H9 (cell line): ENCODE measurements around the gene ATG12. TPM values are rescaled to one million over a fixed set of nuclear protein-coding genes. Genes with fewer than 3 reads are reported as not detected.

Experiments used
- DNase-seq: peaks from one replicate; pipeline ENCODE4 v3.0.0-alpha.2; 2017
- H2AFZ ChIP-seq: one replicate; pipeline ENCODE4 v1.6.1; 2013; ENCODE audit warnings: mild to moderate bottlenecking, low read length, control low read depth, moderate library complexity
- H2AK5ac ChIP-seq: 2 replicates; pipeline ENCODE4 v1.6.1; 2013; ENCODE audit warnings: low read length, control low read depth, mixed read lengths; ENCODE audit not compliant: insufficient read length
- H2BK120ac ChIP-seq: one replicate; pipeline ENCODE4 v1.6.1; 2013; ENCODE audit warnings: low read depth, mild to moderate bottlenecking, low read length, control low read depth, inconsistent platforms; ENCODE audit not compliant: poor library complexity, severe bottlenecking
- H2BK12ac ChIP-seq: 2 replicates; pipeline ENCODE4 v1.6.1; 2013; ENCODE audit warnings: low read length, control low read depth, mixed read lengths, low read depth; ENCODE audit not compliant: insufficient read length
- H2BK15ac ChIP-seq: 2 replicates; pipeline ENCODE4 v1.6.1; 2013; ENCODE audit warnings: low read depth, low read length, control low read depth
- H2BK20ac ChIP-seq: one replicate; pipeline ENCODE4 v1.6.1; 2013; ENCODE audit warnings: low read depth, mild to moderate bottlenecking, low read length, control low read depth, inconsistent platforms; ENCODE audit not compliant: poor library complexity, severe bottlenecking
- H2BK5ac ChIP-seq: 2 replicates; pipeline ENCODE4 v1.6.1; 2013; ENCODE audit warnings: low read length, control low read depth, mixed read lengths; ENCODE audit not compliant: insufficient read length
- H3K14ac ChIP-seq: 2 replicates; pipeline ENCODE4 v1.6.1; 2013; ENCODE audit warnings: low read length, control low read depth; ENCODE audit not compliant: insufficient read depth
- H3K18ac ChIP-seq: 2 replicates; pipeline ENCODE4 v1.6.1; 2013; ENCODE audit warnings: low read depth, mild to moderate bottlenecking, mixed read lengths, low read length, control low read depth; ENCODE audit not compliant: insufficient read length
- H3K23ac ChIP-seq: 2 replicates; pipeline ENCODE4 v1.6.1; 2013; ENCODE audit warnings: low read length, control low read depth, mixed read lengths, low read depth; ENCODE audit not compliant: insufficient read length
- H3K23me2 ChIP-seq: 2 replicates; pipeline ENCODE4 v1.6.1; 2013; ENCODE audit warnings: low read depth, mild to moderate bottlenecking, mixed read lengths, low read length, control low read depth; ENCODE audit not compliant: insufficient read length, poor library complexity, severe bottlenecking
- H3K27ac ChIP-seq: 2 replicates; pipeline ENCODE4 v1.5.1; 2013; ENCODE audit warnings: low read length, control low read depth, mixed read lengths, low read depth; ENCODE audit not compliant: insufficient read length
- H3K27me3 ChIP-seq: 2 replicates; pipeline ENCODE4 v1.6.1; 2013; ENCODE audit warnings: low read length, control low read depth, inconsistent platforms; ENCODE audit not compliant: insufficient read depth
- H3K4ac ChIP-seq: 2 replicates; pipeline ENCODE4 v1.6.1; 2013; ENCODE audit warnings: low read depth, mild to moderate bottlenecking, control low read depth, inconsistent platforms, low read length, moderate library complexity
- H3K4me1 ChIP-seq: 2 replicates; pipeline ENCODE4 v1.6.1; 2013; ENCODE audit warnings: low read length, control low read depth, inconsistent platforms; ENCODE audit not compliant: insufficient read depth
- H3K4me2 ChIP-seq: 2 replicates; pipeline ENCODE4 v1.6.1; 2013; ENCODE audit warnings: low read length, control low read depth, mixed read lengths; ENCODE audit not compliant: insufficient read length, insufficient read depth
- H3K56ac ChIP-seq: 2 replicates; pipeline ENCODE4 v1.6.1; 2013; ENCODE audit warnings: low read depth, mild to moderate bottlenecking, mixed read lengths, low read length, control low read depth; ENCODE audit not compliant: insufficient read length
- H3K79me1 ChIP-seq: 2 replicates; pipeline ENCODE4 v1.6.1; 2013; ENCODE audit warnings: low read depth, mild to moderate bottlenecking, moderate library complexity, low read length, control low read depth, inconsistent platforms; ENCODE audit not compliant: insufficient read depth, poor library complexity, severe bottlenecking
- H3K79me2 ChIP-seq: 2 replicates; pipeline ENCODE4 v1.6.1; 2013; ENCODE audit warnings: low read length, control low read depth, inconsistent platforms; ENCODE audit not compliant: insufficient read depth
- H3K9ac ChIP-seq: 2 replicates; pipeline ENCODE4 v1.6.1; 2013; ENCODE audit warnings: low read length, control low read depth, mixed read lengths; ENCODE audit not compliant: insufficient read length; ENCODE audit errors: extremely low read depth
- H3K9me3 ChIP-seq: one replicate; pipeline ENCODE4 v1.6.1; 2013; ENCODE audit warnings: low read depth, low read length, inconsistent platforms; ENCODE audit not compliant: control insufficient read depth
- H3T11ph ChIP-seq: one replicate; pipeline ENCODE4 v1.6.1; 2013; ENCODE audit warnings: mild to moderate bottlenecking, low read length, control low read depth, inconsistent platforms
- H4K20me1 ChIP-seq: one replicate; pipeline ENCODE4 v1.6.1; 2013; ENCODE audit not compliant: control insufficient read depth, insufficient read length, insufficient read depth
- H4K5ac ChIP-seq: 2 replicates; pipeline ENCODE4 v1.6.1; 2013; ENCODE audit warnings: low read depth, mild to moderate bottlenecking, mixed read lengths, low read length, control low read depth; ENCODE audit not compliant: insufficient read length
- H4K8ac ChIP-seq: replicated peaks from 2 replicates; pipeline ENCODE4 v1.6.1; 2013; ENCODE audit warnings: low read length, control low read depth, mixed read lengths, low read depth; ENCODE audit not compliant: insufficient read length
- H4K91ac ChIP-seq: 2 replicates; pipeline ENCODE4 v1.6.1; 2013; ENCODE audit warnings: low read depth, mild to moderate bottlenecking, moderate library complexity, mixed read lengths, low read length, control low read depth; ENCODE audit not compliant: insufficient read length
- H3K27ac Mint-ChIP-seq, 3 experiments: 2 replicates in 2 of 3; 3 replicates in 1 of 3; pipeline ENCODE4 v1.8.0; 2020 to 2021; ENCODE audit warnings: mixed read lengths in 3 of 3, mild to moderate bottlenecking in 1 of 3, moderate library complexity in 1 of 3
- H3K27me3 Mint-ChIP-seq: 2 replicates; pipeline ENCODE4 v1.8.0; 2021; ENCODE audit warnings: low read depth, mild to moderate bottlenecking, moderate library complexity, mixed read lengths
- H3K36me3 Mint-ChIP-seq, 3 experiments: 2 replicates in 2 of 3; 3 replicates in 1 of 3; pipeline ENCODE4 v1.8.0; 2020 to 2021; ENCODE audit warnings: low read depth in 3 of 3, mixed read lengths in 3 of 3; ENCODE audit not compliant: insufficient read depth in 1 of 3
- H3K4me1 Mint-ChIP-seq, 2 experiments: 2 replicates each; pipeline ENCODE4 v1.8.0; 2020; ENCODE audit warnings: mixed read lengths in 2 of 2
- H3K4me3 Mint-ChIP-seq, 2 experiments: 2 replicates in 1 of 2; 3 replicates in 1 of 2; pipeline ENCODE4 v1.8.0; 2020 to 2021; ENCODE audit warnings: mild to moderate bottlenecking in 2 of 2, mixed read lengths in 2 of 2, moderate library complexity in 1 of 2
- H3K9me3 Mint-ChIP-seq, 2 experiments: 2 replicates in 1 of 2; 3 replicates in 1 of 2; pipeline ENCODE4 v1.8.0; 2020; ENCODE audit warnings: mild to moderate bottlenecking in 2 of 2, mixed read lengths in 2 of 2, moderate library complexity in 1 of 2
- CTCF ChIP-seq: fragments of 200-600 bp; sonication (generic); conservative IDR thresholded peaks from 3 replicates; pipeline ENCODE4 v1.8.0; 2021; ENCODE audit warnings: antibody characterized with exemption, mild to moderate bottlenecking
- WGBS: extraction: QIAGEN DNeasy Blood & Tissue Kit; methylation state at CpG from one replicate; pipeline ENCODE4 v1.1.7; 2013; ENCODE audit warnings: missing lambda C conversion rate, low lambda C conversion rate, mixed read lengths; ENCODE audit not compliant: insufficient read length; ENCODE audit errors: extremely low coverage; 5-methylcytosine and 5-hydroxymethylcytosine counted together
- total RNA-seq: library from RNA; stranded (reverse); gene quantifications from 2 replicates; pipeline ENCODE4 v1.2.1, GENCODE V29; 2021

Gene ATG12
- total RNA-seq, 1 experiment from 2014 or later, result 52.9 TPM

- Histone ChIP-seq H2BK5ac (no peak overlapping the region), H3T11ph (no peak overlapping the region), H4K20me1 (no peaks in the 10 kb centered on the region), H3K18ac (no peak overlapping the region), H3K14ac (no peak overlapping the region), H3K23ac (no peak overlapping the region), H3K9me3 (no peaks in the 10 kb centered on the region), H2AFZ (no peak overlapping the region), H2AK5ac (no peak overlapping the region), H3K79me2 (no peaks in the 10 kb centered on the region), H2BK120ac (no peak overlapping the region), H3K4me1 (no peaks in the 10 kb centered on the region), H2BK20ac (no peak overlapping the region), H3K79me1 (no peaks in the 10 kb centered on the region), H3K4ac (no peak overlapping the region), H3K9ac (no peak overlapping the region), H4K8ac (no peak overlapping the region), H3K27me3 (peaks cover 9% of the 10 kb centered on the region; the same call in 1 of the 2 replicates), H4K5ac (no peak overlapping the region), H2BK15ac (no peak overlapping the region), H3K4me2 (peak overlapping the region; percentile 66), H4K91ac (no peak overlapping the region), H3K23me2 (peaks cover 7% of the 10 kb centered on the region), H3K27ac (no peak overlapping the region), H2BK12ac (no peak overlapping the region), H3K56ac (no peak overlapping the region)
- no peaks in the 10 kb centered on the region for H3K9me3 Mint-ChIP-seq
- peaks cover 0 to 9% (median 0%) of the 10 kb centered on the region in 3 experiments; a peak in 4 of 7 replicates for H3K36me3 Mint-ChIP-seq
- H3K27me3 Mint-ChIP-seq, result peaks cover 31% of the 10 kb centered on the region
- DNase-seq, result no peak
- no peak overlapping the region; a peak in 1 of 7 replicates for H3K27ac Mint-ChIP-seq
- TF ChIP-seq CTCF, result peak; percentile 23; the same call in 2 of the 3 replicates
- WGBS, result no CpG with 5 or more reads among the region's 21 CpGs
- peak overlapping the region; percentile 92 to 96 for H3K4me3 Mint-ChIP-seq
- H3K4me1 Mint-ChIP-seq, result peaks cover 18 to 22% of the 10 kb centered on the region in 2 experiments
Measured at GRCh38 chr5:115815006-115815692, 26.2 kb downstream of the ATG12 start.
